ENCODE measurements around the gene TEX48.

Gene TEX48

DNA sequence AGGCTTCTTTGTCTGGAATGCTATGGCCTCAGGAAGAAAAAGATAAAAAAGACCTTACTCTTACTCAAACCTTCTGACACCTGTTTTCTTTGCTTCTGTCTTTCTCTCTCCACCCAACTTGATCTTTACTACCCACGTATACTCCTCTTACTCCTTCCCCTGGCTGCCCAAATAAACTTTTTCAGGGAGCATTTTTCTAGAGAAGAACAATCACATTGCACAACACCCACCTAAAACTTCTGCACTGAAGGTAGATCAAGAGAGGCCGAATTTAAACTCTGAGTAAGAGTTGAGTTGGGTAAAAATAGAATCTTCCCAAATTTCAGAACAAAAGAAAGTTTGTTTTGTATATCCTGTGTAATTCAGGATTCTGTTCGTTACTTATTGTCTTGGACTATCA lies 3.9 kb downstream of the TEX48 start:
- TF ChIP-seq ZNF565 (CRISPR knock-in tag; conservative IDR thresholded peaks at IDR 0.05; ENCODE audit: low read depth) = no peak
- TF ChIP-seq OSR1 (CRISPR knock-in tag; IDR thresholded peaks at IDR 0.05) = no peak
- no peak for TF ChIP-seq CSDC2 (CRISPR knock-in tag; IDR thresholded peaks at IDR 0.05)
- TF ChIP-seq TCF4 (CRISPR knock-in tag; IDR thresholded peaks at IDR 0.05; ENCODE audit: borderline replicate concordance) = no peak
- no peak for TF ChIP-seq ISL1 (CRISPR knock-in tag; IDR thresholded peaks at IDR 0.05)
- TF ChIP-seq, protein P1, sequence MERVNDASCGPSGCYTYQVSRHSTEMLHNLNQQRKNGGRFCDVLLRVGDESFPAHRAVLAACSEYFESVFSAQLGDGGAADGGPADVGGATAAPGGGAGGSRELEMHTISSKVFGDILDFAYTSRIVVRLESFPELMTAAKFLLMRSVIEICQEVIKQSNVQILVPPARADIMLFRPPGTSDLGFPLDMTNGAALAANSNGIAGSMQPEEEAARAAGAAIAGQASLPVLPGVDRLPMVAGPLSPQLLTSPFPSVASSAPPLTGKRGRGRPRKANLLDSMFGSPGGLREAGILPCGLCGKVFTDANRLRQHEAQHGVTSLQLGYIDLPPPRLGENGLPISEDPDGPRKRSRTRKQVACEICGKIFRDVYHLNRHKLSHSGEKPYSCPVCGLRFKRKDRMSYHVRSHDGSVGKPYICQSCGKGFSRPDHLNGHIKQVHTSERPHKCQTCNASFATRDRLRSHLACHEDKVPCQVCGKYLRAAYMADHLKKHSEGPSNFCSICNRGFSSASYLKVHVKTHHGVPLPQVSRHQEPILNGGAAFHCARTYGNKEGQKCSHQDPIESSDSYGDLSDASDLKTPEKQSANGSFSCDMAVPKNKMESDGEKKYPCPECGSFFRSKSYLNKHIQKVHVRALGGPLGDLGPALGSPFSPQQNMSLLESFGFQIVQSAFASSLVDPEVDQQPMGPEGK (CRISPR knock-in tag; IDR thresholded peaks at IDR 0.05; ENCODE audit: borderline replicate concordance) = no peak
- no peak for TF ChIP-seq ZNF70 (CRISPR knock-in tag; IDR thresholded peaks at IDR 0.05)
- no peak for TF ChIP-seq ZNF8 (CRISPR knock-in tag; IDR thresholded peaks at IDR 0.05)
- TF ChIP-seq, protein P2, sequence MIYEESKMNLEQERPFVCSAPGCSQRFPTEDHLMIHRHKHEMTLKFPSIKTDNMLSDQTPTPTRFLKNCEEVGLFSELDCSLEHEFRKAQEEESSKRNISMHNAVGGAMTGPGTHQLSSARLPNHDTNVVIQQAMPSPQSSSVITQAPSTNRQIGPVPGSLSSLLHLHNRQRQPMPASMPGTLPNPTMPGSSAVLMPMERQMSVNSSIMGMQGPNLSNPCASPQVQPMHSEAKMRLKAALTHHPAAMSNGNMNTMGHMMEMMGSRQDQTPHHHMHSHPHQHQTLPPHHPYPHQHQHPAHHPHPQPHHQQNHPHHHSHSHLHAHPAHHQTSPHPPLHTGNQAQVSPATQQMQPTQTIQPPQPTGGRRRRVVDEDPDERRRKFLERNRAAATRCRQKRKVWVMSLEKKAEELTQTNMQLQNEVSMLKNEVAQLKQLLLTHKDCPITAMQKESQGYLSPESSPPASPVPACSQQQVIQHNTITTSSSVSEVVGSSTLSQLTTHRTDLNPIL (CRISPR knock-in tag; IDR thresholded peaks at IDR 0.05; ENCODE audit: low read depth) = no peak
- no peak for TF ChIP-seq BACH2 (CRISPR knock-in tag; IDR thresholded peaks at IDR 0.05; ENCODE audit: borderline replicate concordance)
- no peak for TF ChIP-seq ESRRG (CRISPR knock-in tag; IDR thresholded peaks at IDR 0.05)
- no peak for TF ChIP-seq TOX (CRISPR knock-in tag; IDR thresholded peaks at IDR 0.05; ENCODE audit: borderline replicate concordance)
- TF ChIP-seq, protein P3, sequence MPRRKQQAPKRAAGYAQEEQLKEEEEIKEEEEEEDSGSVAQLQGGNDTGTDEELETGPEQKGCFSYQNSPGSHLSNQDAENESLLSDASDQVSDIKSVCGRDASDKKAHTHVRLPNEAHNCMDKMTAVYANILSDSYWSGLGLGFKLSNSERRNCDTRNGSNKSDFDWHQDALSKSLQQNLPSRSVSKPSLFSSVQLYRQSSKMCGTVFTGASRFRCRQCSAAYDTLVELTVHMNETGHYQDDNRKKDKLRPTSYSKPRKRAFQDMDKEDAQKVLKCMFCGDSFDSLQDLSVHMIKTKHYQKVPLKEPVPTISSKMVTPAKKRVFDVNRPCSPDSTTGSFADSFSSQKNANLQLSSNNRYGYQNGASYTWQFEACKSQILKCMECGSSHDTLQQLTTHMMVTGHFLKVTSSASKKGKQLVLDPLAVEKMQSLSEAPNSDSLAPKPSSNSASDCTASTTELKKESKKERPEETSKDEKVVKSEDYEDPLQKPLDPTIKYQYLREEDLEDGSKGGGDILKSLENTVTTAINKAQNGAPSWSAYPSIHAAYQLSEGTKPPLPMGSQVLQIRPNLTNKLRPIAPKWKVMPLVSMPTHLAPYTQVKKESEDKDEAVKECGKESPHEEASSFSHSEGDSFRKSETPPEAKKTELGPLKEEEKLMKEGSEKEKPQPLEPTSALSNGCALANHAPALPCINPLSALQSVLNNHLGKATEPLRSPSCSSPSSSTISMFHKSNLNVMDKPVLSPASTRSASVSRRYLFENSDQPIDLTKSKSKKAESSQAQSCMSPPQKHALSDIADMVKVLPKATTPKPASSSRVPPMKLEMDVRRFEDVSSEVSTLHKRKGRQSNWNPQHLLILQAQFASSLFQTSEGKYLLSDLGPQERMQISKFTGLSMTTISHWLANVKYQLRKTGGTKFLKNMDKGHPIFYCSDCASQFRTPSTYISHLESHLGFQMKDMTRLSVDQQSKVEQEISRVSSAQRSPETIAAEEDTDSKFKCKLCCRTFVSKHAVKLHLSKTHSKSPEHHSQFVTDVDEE (CRISPR knock-in tag; IDR thresholded peaks at IDR 0.05) = no peak
- TF ChIP-seq RARB (CRISPR knock-in tag; IDR thresholded peaks at IDR 0.05) = no peak
- no peak for TF ChIP-seq ZFP30 (CRISPR knock-in tag; IDR thresholded peaks at IDR 0.05)
- no peak for TF ChIP-seq ZC3H10 (CRISPR knock-in tag; IDR thresholded peaks at IDR 0.05)
- TF ChIP-seq SNAI2 (CRISPR knock-in tag; IDR thresholded peaks at IDR 0.05) = no peak
- TF ChIP-seq ZFP3 (CRISPR knock-in tag; IDR thresholded peaks at IDR 0.05) = no peak
- no peak for TF ChIP-seq GLIS3 (CRISPR knock-in tag; IDR thresholded peaks at IDR 0.05)
- no peak for ATAC-seq

DNA sequence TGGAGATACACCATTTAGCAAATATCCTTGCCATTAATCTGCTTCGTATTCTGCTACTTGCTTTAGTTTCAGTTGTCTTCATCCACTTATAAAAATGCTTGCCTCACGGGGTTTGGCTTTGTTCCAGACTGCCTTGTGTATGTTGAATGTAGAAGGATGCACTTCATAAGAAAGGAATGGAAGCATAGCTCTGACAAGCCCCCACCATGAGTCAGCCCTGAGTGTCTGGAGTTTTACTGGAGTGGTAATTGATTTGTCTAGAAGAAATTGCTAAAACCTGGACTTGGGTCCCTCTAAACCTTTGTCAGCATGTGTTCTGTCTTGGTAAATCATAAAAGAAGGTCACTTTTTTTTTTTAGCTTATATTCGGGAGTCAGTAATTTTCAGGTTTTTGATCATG lies 4.6 kb downstream of the TEX48 start:
- peak; percentile 86 for ATAC-seq
- TF ChIP-seq, protein P1 (CRISPR knock-in tag; IDR thresholded peaks at IDR 0.05; ENCODE audit: borderline replicate concordance) = no peak
- TF ChIP-seq, protein P4, sequence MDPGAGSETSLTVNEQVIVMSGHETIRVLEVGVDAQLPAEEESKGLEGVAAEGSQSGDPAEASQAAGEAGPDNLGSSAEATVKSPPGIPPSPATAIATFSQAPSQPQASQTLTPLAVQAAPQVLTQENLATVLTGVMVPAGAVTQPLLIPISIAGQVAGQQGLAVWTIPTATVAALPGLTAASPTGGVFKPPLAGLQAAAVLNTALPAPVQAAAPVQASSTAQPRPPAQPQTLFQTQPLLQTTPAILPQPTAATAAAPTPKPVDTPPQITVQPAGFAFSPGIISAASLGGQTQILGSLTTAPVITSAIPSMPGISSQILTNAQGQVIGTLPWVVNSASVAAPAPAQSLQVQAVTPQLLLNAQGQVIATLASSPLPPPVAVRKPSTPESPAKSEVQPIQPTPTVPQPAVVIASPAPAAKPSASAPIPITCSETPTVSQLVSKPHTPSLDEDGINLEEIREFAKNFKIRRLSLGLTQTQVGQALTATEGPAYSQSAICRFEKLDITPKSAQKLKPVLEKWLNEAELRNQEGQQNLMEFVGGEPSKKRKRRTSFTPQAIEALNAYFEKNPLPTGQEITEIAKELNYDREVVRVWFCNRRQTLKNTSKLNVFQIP (CRISPR knock-in tag; IDR thresholded peaks at IDR 0.05; ENCODE audit: borderline replicate concordance, low read depth) = peak; percentile 66; the same call in 1 of the 2 replicates
- TF ChIP-seq, protein P2 (CRISPR knock-in tag; IDR thresholded peaks at IDR 0.05; ENCODE audit: low read depth) = no peak
- peak; percentile 64 for TF ChIP-seq ISL1 (CRISPR knock-in tag; IDR thresholded peaks at IDR 0.05)

DNA sequence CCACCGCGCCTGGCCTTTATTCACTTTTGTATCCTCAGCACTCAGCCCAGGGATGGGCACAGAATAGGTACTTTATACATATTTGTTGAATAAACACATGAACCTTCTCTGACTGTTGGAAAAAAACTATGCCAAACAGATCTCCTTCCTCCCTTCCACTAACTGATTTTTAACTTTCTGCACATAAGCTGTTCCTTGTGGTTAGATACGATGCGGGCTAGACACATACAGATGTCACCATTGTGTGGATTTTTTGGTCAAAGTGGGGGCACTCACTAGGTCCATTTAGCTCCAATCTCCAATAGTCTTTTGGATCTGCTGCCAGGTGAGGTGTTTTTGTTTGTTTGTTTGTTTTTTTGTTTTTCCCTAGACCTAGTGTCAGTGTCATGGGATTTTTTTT lies 5.1 kb downstream of the TEX48 start:
- 0 out of 3 replicates have a peak, but pooled peaks have one; percentile 8 for ATAC-seq
- no peak for TF ChIP-seq ESRRG (CRISPR knock-in tag; IDR thresholded peaks at IDR 0.05)
- TF ChIP-seq, protein P4 (CRISPR knock-in tag; IDR thresholded peaks at IDR 0.05; ENCODE audit: borderline replicate concordance, low read depth) = no peak
- TF ChIP-seq CSDC2 (CRISPR knock-in tag; IDR thresholded peaks at IDR 0.05) = no peak
- TF ChIP-seq ZNF565 (CRISPR knock-in tag; conservative IDR thresholded peaks at IDR 0.05; ENCODE audit: low read depth) = no peak
- no peak for TF ChIP-seq ZFP30 (CRISPR knock-in tag; IDR thresholded peaks at IDR 0.05)
- TF ChIP-seq PPARA (CRISPR knock-in tag; IDR thresholded peaks at IDR 0.05; ENCODE audit: borderline replicate concordance) = no peak
- TF ChIP-seq ZNF8 (CRISPR knock-in tag; IDR thresholded peaks at IDR 0.05) = no peak
- no peak for TF ChIP-seq OSR1 (CRISPR knock-in tag; IDR thresholded peaks at IDR 0.05)
- TF ChIP-seq TOX (CRISPR knock-in tag; IDR thresholded peaks at IDR 0.05; ENCODE audit: borderline replicate concordance) = no peak
- TF ChIP-seq GLIS3 (CRISPR knock-in tag; IDR thresholded peaks at IDR 0.05) = no peak
- TF ChIP-seq, protein P1 (CRISPR knock-in tag; IDR thresholded peaks at IDR 0.05; ENCODE audit: borderline replicate concordance) = no peak
- no peak for TF ChIP-seq SNAI2 (CRISPR knock-in tag; IDR thresholded peaks at IDR 0.05)
- no peak for TF ChIP-seq ISL1 (CRISPR knock-in tag; IDR thresholded peaks at IDR 0.05)
- no peak for TF ChIP-seq TCF4 (CRISPR knock-in tag; IDR thresholded peaks at IDR 0.05; ENCODE audit: borderline replicate concordance)
- no peak for TF ChIP-seq ARNTL (CRISPR knock-in tag; IDR thresholded peaks at IDR 0.05; ENCODE audit: borderline replicate concordance, low read depth)

Data from SK-N-SH treated with all-trans-retinoic acid at 6 μM for 48 hours (cell line).